H9 (cell line): ENCODE data around the gene SOX4. TPM values are rescaled to one million over a fixed set of nuclear protein-coding genes. Genes with fewer than 3 reads are reported as not detected.

Source experiments
- DNase-seq: peaks from one replicate; pipeline ENCODE4 v3.0.0-alpha.2; 2017
- H2AFZ ChIP-seq: one replicate; pipeline ENCODE4 v1.6.1; 2013; ENCODE audit warnings: mild to moderate bottlenecking, low read length, control low read depth, moderate library complexity
- H2AK5ac ChIP-seq: 2 replicates; pipeline ENCODE4 v1.6.1; 2013; ENCODE audit warnings: low read length, control low read depth, mixed read lengths; ENCODE audit not compliant: insufficient read length
- H2BK120ac ChIP-seq: one replicate; pipeline ENCODE4 v1.6.1; 2013; ENCODE audit warnings: low read depth, mild to moderate bottlenecking, low read length, control low read depth, inconsistent platforms; ENCODE audit not compliant: poor library complexity, severe bottlenecking
- H2BK12ac ChIP-seq: 2 replicates; pipeline ENCODE4 v1.6.1; 2013; ENCODE audit warnings: low read length, control low read depth, mixed read lengths, low read depth; ENCODE audit not compliant: insufficient read length
- H2BK15ac ChIP-seq: 2 replicates; pipeline ENCODE4 v1.6.1; 2013; ENCODE audit warnings: low read depth, low read length, control low read depth
- H2BK20ac ChIP-seq: one replicate; pipeline ENCODE4 v1.6.1; 2013; ENCODE audit warnings: low read depth, mild to moderate bottlenecking, low read length, control low read depth, inconsistent platforms; ENCODE audit not compliant: poor library complexity, severe bottlenecking
- H2BK5ac ChIP-seq: 2 replicates; pipeline ENCODE4 v1.6.1; 2013; ENCODE audit warnings: low read length, control low read depth, mixed read lengths; ENCODE audit not compliant: insufficient read length
- H3K14ac ChIP-seq: 2 replicates; pipeline ENCODE4 v1.6.1; 2013; ENCODE audit warnings: low read length, control low read depth; ENCODE audit not compliant: insufficient read depth
- H3K18ac ChIP-seq: 2 replicates; pipeline ENCODE4 v1.6.1; 2013; ENCODE audit warnings: low read depth, mild to moderate bottlenecking, mixed read lengths, low read length, control low read depth; ENCODE audit not compliant: insufficient read length
- H3K23ac ChIP-seq: 2 replicates; pipeline ENCODE4 v1.6.1; 2013; ENCODE audit warnings: low read length, control low read depth, mixed read lengths, low read depth; ENCODE audit not compliant: insufficient read length
- H3K23me2 ChIP-seq: 2 replicates; pipeline ENCODE4 v1.6.1; 2013; ENCODE audit warnings: low read depth, mild to moderate bottlenecking, mixed read lengths, low read length, control low read depth; ENCODE audit not compliant: insufficient read length, poor library complexity, severe bottlenecking
- H3K27ac ChIP-seq: 2 replicates; pipeline ENCODE4 v1.5.1; 2013; ENCODE audit warnings: low read length, control low read depth, mixed read lengths, low read depth; ENCODE audit not compliant: insufficient read length
- H3K27me3 ChIP-seq: 2 replicates; pipeline ENCODE4 v1.6.1; 2013; ENCODE audit warnings: low read length, control low read depth, inconsistent platforms; ENCODE audit not compliant: insufficient read depth
- H3K4ac ChIP-seq: 2 replicates; pipeline ENCODE4 v1.6.1; 2013; ENCODE audit warnings: low read depth, mild to moderate bottlenecking, control low read depth, inconsistent platforms, low read length, moderate library complexity
- H3K4me1 ChIP-seq: 2 replicates; pipeline ENCODE4 v1.6.1; 2013; ENCODE audit warnings: low read length, control low read depth, inconsistent platforms; ENCODE audit not compliant: insufficient read depth
- H3K4me2 ChIP-seq: 2 replicates; pipeline ENCODE4 v1.6.1; 2013; ENCODE audit warnings: low read length, control low read depth, mixed read lengths; ENCODE audit not compliant: insufficient read length, insufficient read depth
- H3K56ac ChIP-seq: 2 replicates; pipeline ENCODE4 v1.6.1; 2013; ENCODE audit warnings: low read depth, mild to moderate bottlenecking, mixed read lengths, low read length, control low read depth; ENCODE audit not compliant: insufficient read length
- H3K79me1 ChIP-seq: 2 replicates; pipeline ENCODE4 v1.6.1; 2013; ENCODE audit warnings: low read depth, mild to moderate bottlenecking, moderate library complexity, low read length, control low read depth, inconsistent platforms; ENCODE audit not compliant: insufficient read depth, poor library complexity, severe bottlenecking
- H3K79me2 ChIP-seq: 2 replicates; pipeline ENCODE4 v1.6.1; 2013; ENCODE audit warnings: low read length, control low read depth, inconsistent platforms; ENCODE audit not compliant: insufficient read depth
- H3K9ac ChIP-seq: 2 replicates; pipeline ENCODE4 v1.6.1; 2013; ENCODE audit warnings: low read length, control low read depth, mixed read lengths; ENCODE audit not compliant: insufficient read length; ENCODE audit errors: extremely low read depth
- H3K9me3 ChIP-seq: one replicate; pipeline ENCODE4 v1.6.1; 2013; ENCODE audit warnings: low read depth, low read length, inconsistent platforms; ENCODE audit not compliant: control insufficient read depth
- H3T11ph ChIP-seq: one replicate; pipeline ENCODE4 v1.6.1; 2013; ENCODE audit warnings: mild to moderate bottlenecking, low read length, control low read depth, inconsistent platforms
- H4K20me1 ChIP-seq: one replicate; pipeline ENCODE4 v1.6.1; 2013; ENCODE audit not compliant: control insufficient read depth, insufficient read length, insufficient read depth
- H4K5ac ChIP-seq: 2 replicates; pipeline ENCODE4 v1.6.1; 2013; ENCODE audit warnings: low read depth, mild to moderate bottlenecking, mixed read lengths, low read length, control low read depth; ENCODE audit not compliant: insufficient read length
- H4K8ac ChIP-seq: replicated peaks from 2 replicates; pipeline ENCODE4 v1.6.1; 2013; ENCODE audit warnings: low read length, control low read depth, mixed read lengths, low read depth; ENCODE audit not compliant: insufficient read length
- H4K91ac ChIP-seq: 2 replicates; pipeline ENCODE4 v1.6.1; 2013; ENCODE audit warnings: low read depth, mild to moderate bottlenecking, moderate library complexity, mixed read lengths, low read length, control low read depth; ENCODE audit not compliant: insufficient read length
- H3K27ac Mint-ChIP-seq, 3 experiments: 2 replicates in 2 of 3; 3 replicates in 1 of 3; pipeline ENCODE4 v1.8.0; 2020 to 2021; ENCODE audit warnings: mixed read lengths in 3 of 3, mild to moderate bottlenecking in 1 of 3, moderate library complexity in 1 of 3
- H3K27me3 Mint-ChIP-seq: 2 replicates; pipeline ENCODE4 v1.8.0; 2021; ENCODE audit warnings: low read depth, mild to moderate bottlenecking, moderate library complexity, mixed read lengths
- H3K36me3 Mint-ChIP-seq, 3 experiments: 2 replicates in 2 of 3; 3 replicates in 1 of 3; pipeline ENCODE4 v1.8.0; 2020 to 2021; ENCODE audit warnings: low read depth in 3 of 3, mixed read lengths in 3 of 3; ENCODE audit not compliant: insufficient read depth in 1 of 3
- H3K4me1 Mint-ChIP-seq, 2 experiments: 2 replicates each; pipeline ENCODE4 v1.8.0; 2020; ENCODE audit warnings: mixed read lengths in 2 of 2
- H3K4me3 Mint-ChIP-seq, 2 experiments: 2 replicates in 1 of 2; 3 replicates in 1 of 2; pipeline ENCODE4 v1.8.0; 2020 to 2021; ENCODE audit warnings: mild to moderate bottlenecking in 2 of 2, mixed read lengths in 2 of 2, moderate library complexity in 1 of 2
- H3K9me3 Mint-ChIP-seq, 2 experiments: 2 replicates in 1 of 2; 3 replicates in 1 of 2; pipeline ENCODE4 v1.8.0; 2020; ENCODE audit warnings: mild to moderate bottlenecking in 2 of 2, mixed read lengths in 2 of 2, moderate library complexity in 1 of 2
- WGBS: extraction: QIAGEN DNeasy Blood & Tissue Kit; methylation state at CpG from one replicate; pipeline ENCODE4 v1.1.7; 2013; ENCODE audit warnings: missing lambda C conversion rate, low lambda C conversion rate, mixed read lengths; ENCODE audit not compliant: insufficient read length; ENCODE audit errors: extremely low coverage; 5-methylcytosine and 5-hydroxymethylcytosine counted together
- total RNA-seq: library from RNA; stranded (reverse); gene quantifications from 2 replicates; pipeline ENCODE4 v1.2.1, GENCODE V29; 2021
- TF ChIP-seq, protein P1 (sequence below): fragments of 200-600 bp; sonication (generic); conservative IDR thresholded peaks from 3 replicates; pipeline ENCODE4 v1.8.0; 2021; ENCODE audit warnings: antibody characterized with exemption, mild to moderate bottlenecking

The SOX4 gene
- total RNA-seq, 1 experiment from 2014 or later: 108 TPM

DNA sequence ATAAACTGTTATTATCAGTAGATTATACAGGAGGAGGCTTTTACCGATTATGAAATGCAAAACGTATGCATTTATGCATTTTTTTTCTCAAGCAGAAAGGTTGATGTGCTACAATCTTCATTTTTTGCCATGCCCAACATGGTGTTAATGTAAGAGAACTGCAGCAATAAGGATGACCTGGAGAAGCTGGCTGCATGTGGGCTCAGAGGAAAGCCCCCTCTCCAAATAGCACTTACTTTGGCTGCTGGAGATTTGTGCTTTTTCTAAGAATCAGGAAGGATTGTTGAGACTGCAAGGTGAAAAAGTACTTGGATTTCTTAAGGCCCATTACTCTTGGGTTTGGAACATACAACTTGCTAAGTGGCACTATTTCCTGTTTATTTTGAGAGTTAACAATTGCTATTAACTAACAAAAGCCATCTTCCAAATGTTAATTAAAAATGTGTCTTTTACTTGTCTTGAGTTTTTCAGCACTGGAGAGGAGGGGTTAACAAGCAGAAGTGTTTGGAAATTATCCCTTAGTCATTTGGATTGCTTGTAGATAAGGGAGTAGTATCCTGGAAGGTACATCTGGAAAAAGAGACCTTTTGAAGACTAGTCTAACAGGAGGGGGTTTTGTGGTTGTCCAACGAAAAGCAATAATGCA lies 5.6 kb downstream of the SOX4 start:
- Histone ChIP-seq H2BK15ac (no peak overlapping the region), H4K91ac (no peak overlapping the region), H3K9ac (peak overlapping the region; percentile 21), H4K5ac (no peak overlapping the region), H3T11ph (no peak overlapping the region), H3K23me2 (no peaks in the 10 kb centered on the region), H3K27me3 (no peaks in the 10 kb centered on the region), H3K4me2 (peak overlapping the region; percentile 78), H3K79me1 (no peaks in the 10 kb centered on the region), H2BK12ac (no peak overlapping the region), H3K4me1 (peaks cover 7% of the 10 kb centered on the region; the same call in 1 of the 2 replicates), H3K79me2 (peaks cover 31% of the 10 kb centered on the region; the same call in 1 of the 2 replicates), H2BK5ac (no peak overlapping the region), H3K27ac (peak overlapping the region; percentile 73), H3K18ac (no peak overlapping the region), H4K8ac (no peak overlapping the region), H3K4ac (no peak overlapping the region), H3K14ac (no peak overlapping the region), H2BK20ac (no peak overlapping the region), H3K9me3 (no peaks in the 10 kb centered on the region), H4K20me1 (no peaks in the 10 kb centered on the region), H3K56ac (no peak overlapping the region), H2AFZ (no peak overlapping the region), H3K23ac (no peak overlapping the region), H2BK120ac (no peak overlapping the region), H2AK5ac (no peak overlapping the region)
- Mint-ChIP-seq H3K9me3 (peaks cover 10 to 18% of the 10 kb centered on the region in 2 experiments), H3K36me3 (peaks cover 41 to 49% (median 47%) of the 10 kb centered on the region in 3 experiments), H3K4me3 (peak overlapping the region in 1 of 2 experiments; percentile 99; a peak in 4 of 5 replicates), H3K4me1 (peaks cover 43 to 46% of the 10 kb centered on the region in 2 experiments), H3K27me3 (peaks cover 4% of the 10 kb centered on the region; the same call in 1 of the 2 replicates), H3K27ac (peak overlapping the region; percentile 9 to 94 (median 92))
- WGBS: no CpG with 5 or more reads among the region's 3 CpGs
- no peak for DNase-seq
- TF ChIP-seq, protein P1, sequence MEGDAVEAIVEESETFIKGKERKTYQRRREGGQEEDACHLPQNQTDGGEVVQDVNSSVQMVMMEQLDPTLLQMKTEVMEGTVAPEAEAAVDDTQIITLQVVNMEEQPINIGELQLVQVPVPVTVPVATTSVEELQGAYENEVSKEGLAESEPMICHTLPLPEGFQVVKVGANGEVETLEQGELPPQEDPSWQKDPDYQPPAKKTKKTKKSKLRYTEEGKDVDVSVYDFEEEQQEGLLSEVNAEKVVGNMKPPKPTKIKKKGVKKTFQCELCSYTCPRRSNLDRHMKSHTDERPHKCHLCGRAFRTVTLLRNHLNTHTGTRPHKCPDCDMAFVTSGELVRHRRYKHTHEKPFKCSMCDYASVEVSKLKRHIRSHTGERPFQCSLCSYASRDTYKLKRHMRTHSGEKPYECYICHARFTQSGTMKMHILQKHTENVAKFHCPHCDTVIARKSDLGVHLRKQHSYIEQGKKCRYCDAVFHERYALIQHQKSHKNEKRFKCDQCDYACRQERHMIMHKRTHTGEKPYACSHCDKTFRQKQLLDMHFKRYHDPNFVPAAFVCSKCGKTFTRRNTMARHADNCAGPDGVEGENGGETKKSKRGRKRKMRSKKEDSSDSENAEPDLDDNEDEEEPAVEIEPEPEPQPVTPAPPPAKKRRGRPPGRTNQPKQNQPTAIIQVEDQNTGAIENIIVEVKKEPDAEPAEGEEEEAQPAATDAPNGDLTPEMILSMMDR: no peak
